ENCODE measurements around the gene EIF3I. TPM values are rescaled to one million over a fixed set of nuclear protein-coding genes. Genes with fewer than 3 reads are reported as not detected.

Gene EIF3I
- total and polyA plus RNA-seq, 10 of the 15 experiments (the other 5 are each of a cell fraction or from before 2014, with no cell fraction given) = 208 to 606 (median 352) TPM

- TF ChIP-seq ETV6 (conservative IDR thresholded peaks at IDR 0.05 in 1 of 2, IDR thresholded peaks at IDR 0.05 in 1 of 2; ENCODE audit: borderline replicate concordance in 1 of 2, low read depth in 1 of 2) (peak in 1 of 2 experiments; percentile 34; a peak in 2 of 4 replicates), EED (IDR thresholded peaks at IDR 0.05; ENCODE audit: low read depth) (peak; percentile 73), EP300 (IDR thresholded peaks at IDR 0.05; ENCODE audit: borderline replicate concordance in 1 of 2, control insufficient read depth in 1 of 2, low read depth in 2 of 2, low read length in 2 of 2) (0 out of 4 replicates have a peak, but pooled peaks of 1 of the 2 experiments have one; percentile 4), CBFB (IDR thresholded peaks at IDR 0.05; ENCODE audit: low read depth) (peak; percentile 85), HDGF (IDR thresholded peaks at IDR 0.05) (peak; percentile 69; the same call in 1 of the 2 replicates), SREBF1 (IDR thresholded peaks at IDR 0.05; ENCODE audit: low read length) (no peak), YY1 (IDR thresholded peaks at IDR 0.05; ENCODE audit: low read depth, low read length) (no peak), CBX5 (IDR thresholded peaks at IDR 0.05; ENCODE audit: low read depth) (no peak), MEF2B (IDR thresholded peaks at IDR 0.05; ENCODE audit: partially characterized antibody, poor library complexity, severe bottlenecking) (peak; percentile 48), TCF12 (IDR thresholded peaks at IDR 0.05; ENCODE audit: low read depth, low read length) (peak; percentile 78; the same call in 1 of the 2 replicates)
Observed at GRCh38 chr1:32250893-32251716, 28.9 kb downstream of the EIF3I start, which contains the start of gene LCK (continued).

Data from GM12878 (cell line).